ENCODE results near the gene EDA.
A peak's percentile ranks its signal among the peaks of the same experiment; 100 is the strongest.

The EDA gene

DNA sequence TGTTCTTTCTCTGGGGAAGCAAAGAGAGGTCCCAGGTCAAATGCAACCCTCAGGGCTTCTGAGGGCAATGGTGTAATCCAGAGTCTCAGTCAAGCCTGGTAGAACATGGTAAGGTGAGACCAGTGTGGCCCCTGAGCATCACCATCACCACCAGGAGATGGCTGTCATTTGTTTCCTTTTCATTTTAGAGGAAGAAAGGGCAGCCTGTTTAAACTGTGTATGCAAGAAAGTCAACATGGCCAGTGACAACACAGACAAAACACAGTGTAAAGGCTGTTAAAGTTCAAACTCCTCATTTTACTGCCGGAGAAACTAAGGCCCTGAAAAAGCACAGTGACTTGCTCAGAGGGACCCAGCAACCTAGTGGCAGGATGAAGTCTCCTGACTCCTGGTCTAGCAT lies 2.0 kb upstream of the EDA start:
- TF ChIP-seq, protein P1, sequence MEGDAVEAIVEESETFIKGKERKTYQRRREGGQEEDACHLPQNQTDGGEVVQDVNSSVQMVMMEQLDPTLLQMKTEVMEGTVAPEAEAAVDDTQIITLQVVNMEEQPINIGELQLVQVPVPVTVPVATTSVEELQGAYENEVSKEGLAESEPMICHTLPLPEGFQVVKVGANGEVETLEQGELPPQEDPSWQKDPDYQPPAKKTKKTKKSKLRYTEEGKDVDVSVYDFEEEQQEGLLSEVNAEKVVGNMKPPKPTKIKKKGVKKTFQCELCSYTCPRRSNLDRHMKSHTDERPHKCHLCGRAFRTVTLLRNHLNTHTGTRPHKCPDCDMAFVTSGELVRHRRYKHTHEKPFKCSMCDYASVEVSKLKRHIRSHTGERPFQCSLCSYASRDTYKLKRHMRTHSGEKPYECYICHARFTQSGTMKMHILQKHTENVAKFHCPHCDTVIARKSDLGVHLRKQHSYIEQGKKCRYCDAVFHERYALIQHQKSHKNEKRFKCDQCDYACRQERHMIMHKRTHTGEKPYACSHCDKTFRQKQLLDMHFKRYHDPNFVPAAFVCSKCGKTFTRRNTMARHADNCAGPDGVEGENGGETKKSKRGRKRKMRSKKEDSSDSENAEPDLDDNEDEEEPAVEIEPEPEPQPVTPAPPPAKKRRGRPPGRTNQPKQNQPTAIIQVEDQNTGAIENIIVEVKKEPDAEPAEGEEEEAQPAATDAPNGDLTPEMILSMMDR (conservative IDR thresholded peaks at IDR 0.05; ENCODE audit: low read depth, low read length) = no peak
- H3K4me3 ChIP-seq (ENCODE audit: low read length) = no peak overlapping the region
- DNase-seq (ENCODE audit: low read depth) = no peak

DNA sequence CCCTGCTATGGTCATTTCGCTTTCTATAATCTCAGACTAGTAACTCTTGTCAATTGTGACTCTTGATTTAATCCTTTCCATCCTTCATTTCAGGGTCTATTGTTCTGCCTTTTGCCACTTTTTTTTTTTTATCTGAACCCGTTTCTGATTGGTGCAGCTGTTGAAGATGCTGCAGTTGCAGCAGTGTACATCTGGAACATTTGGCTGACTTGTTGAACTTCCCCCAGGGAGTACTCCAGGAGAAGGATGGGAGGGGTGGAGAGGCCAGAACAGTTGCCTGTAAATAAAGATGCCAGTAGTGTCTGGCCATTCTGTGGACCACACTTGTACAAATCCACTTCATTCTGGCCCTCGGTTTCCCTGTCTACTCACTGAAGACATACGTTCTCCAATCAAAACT lies 1.0 kb upstream of the EDA start:
- DNase-seq (ENCODE audit: low read depth) = no peak
- TF ChIP-seq, protein P1 (conservative IDR thresholded peaks at IDR 0.05; ENCODE audit: low read depth, low read length) = no peak
- no peak overlapping the region for H3K4me3 ChIP-seq (ENCODE audit: low read length)

DNA sequence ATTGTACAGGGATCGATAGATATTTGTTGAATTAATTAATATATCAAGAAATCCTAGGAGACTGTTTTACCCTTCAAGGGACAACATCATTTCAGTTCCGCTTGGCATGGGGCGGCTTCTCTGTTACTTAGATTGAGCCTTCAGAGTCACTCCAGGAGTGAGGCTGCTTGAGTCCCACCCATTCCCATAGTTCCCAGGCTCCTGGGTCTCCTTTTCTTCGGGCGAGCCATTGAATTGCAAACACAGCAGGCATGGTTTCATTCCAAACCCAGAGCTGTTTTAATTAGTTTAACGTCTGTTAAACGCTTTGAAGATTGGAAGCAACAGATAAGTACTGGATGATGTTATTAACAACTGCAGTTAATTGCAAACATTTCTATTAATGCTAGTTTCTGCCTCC lies 571 bp upstream of the EDA start:
- H3K4me3 ChIP-seq (ENCODE audit: low read length) = no peak overlapping the region
- DNase-seq (ENCODE audit: low read depth) = no peak

DNA sequence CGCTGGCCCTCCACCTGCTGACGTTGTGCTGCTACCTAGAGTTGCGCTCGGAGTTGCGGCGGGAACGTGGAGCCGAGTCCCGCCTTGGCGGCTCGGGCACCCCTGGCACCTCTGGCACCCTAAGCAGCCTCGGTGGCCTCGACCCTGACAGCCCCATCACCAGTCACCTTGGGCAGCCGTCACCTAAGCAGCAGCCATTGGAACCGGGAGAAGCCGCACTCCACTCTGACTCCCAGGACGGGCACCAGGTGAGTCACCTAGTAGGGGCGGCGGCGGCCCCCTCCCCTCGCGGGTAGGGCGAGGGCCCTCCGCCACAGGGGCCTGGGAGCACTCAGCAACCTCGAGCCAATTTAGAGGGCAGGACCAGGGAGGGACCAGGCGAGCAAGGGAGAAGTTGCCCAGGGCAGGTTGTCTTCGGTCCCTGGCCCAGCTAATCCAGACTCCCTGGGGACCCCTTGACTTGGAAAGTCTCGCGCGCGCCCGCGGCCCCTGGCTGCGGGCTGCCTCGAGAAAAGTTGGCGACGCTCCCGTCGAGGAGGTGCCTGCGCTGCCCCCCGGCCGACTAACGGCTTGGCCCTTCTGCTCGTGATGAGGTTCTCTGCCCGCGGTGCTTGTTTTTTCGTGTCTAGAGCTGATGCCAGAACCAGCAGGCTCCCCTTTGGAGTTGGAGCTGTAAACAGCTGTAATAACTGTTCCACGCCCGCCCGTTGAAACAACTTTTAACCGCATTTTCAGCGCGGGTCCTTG lies 717 bp downstream of the EDA start:
- DNase-seq (ENCODE audit: low read depth) = no peak
- H3K4me3 ChIP-seq (ENCODE audit: low read length) = peak overlapping the region; percentile 45
- TF ChIP-seq, protein P1 (conservative IDR thresholded peaks at IDR 0.05; ENCODE audit: low read depth, low read length) = no peak

More for the DNA sequence above, 571 bp upstream of the EDA start:
- TF ChIP-seq, protein P1 (conservative IDR thresholded peaks at IDR 0.05; ENCODE audit: low read depth, low read length) = no peak

DNA sequence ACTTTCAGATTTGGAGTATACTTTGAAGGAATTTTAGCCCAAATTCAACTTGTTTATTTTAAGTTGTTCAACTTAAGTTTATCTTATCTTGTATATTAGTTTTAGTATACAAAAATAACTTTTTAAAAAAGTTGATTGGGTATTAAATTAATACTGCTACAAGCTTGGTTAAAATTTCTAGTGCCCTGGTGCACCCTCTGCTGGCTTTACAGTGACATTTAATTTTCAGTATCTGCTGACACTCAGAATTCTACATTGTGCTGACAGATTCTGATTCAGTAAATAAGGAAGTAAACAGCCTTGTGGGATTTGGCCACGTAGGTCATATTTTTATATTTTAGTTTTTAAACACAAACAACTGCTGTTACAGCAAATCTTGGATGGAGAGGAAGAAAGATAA lies 2.9 kb downstream of the EDA start:
- TF ChIP-seq, protein P1 (conservative IDR thresholded peaks at IDR 0.05; ENCODE audit: low read depth, low read length) = peak; percentile 55
- DNase-seq (ENCODE audit: low read depth) = no peak
- H3K4me3 ChIP-seq (ENCODE audit: low read length) = no peak overlapping the region

DNA sequence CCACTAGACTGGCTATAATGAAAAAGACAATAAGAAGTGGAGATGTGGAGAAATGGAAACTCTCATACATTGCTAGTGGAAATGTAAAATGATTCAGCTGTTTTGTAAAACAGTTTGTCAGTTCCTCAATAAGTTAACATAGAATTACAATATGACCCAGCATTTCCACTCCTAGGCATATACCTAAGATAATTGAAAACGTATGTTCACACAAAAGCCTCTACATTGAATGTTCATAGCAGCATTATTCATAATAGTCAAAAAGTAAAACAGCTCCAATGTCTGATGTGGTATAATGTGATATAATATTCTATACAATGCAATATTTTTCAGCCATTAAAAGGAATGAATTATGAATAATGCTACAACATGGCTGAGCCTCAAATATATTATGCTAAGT lies 10.2 kb downstream of the EDA start:
- no peak overlapping the region for H3K4me3 ChIP-seq (ENCODE audit: low read length)
- TF ChIP-seq, protein P1 (conservative IDR thresholded peaks at IDR 0.05; ENCODE audit: low read depth, low read length) = no peak
- no peak for DNase-seq (ENCODE audit: low read depth)

DNA sequence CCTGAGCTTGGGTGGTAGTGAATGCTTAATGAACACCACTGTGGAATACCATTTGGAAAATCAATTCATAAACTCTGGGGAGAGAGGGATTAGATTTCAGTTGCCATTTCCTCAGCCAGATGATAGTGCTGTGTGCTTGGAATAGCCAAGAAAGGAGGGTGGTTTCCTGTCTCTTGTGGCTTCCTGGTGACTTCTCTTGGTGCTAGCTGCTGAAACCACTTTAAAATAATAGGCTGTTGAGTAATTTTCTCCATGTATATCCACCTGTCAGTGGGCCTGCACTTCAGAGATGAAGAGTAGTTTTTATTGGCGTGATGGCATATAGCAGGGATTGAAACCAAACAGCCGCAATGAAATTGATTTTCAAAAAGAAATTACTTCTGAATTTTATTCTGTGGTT lies 11.8 kb downstream of the EDA start:
- DNase-seq (ENCODE audit: low read depth) = no peak
- no peak overlapping the region for H3K4me3 ChIP-seq (ENCODE audit: low read length)
- TF ChIP-seq, protein P1 (conservative IDR thresholded peaks at IDR 0.05; ENCODE audit: low read depth, low read length) = no peak

Measured in retinal pigment epithelial cell (primary cell).